HUES64 (cell line): ENCODE data around the gene FAM13A.
"Not testable (repeated sequence)": the region's sequence is repeated elsewhere in the genome, so short reads cannot be mapped to it uniquely, and the experiment has no call there.

Experiments
- H3K27ac ChIP-seq: 2 replicates; pipeline ENCODE4 v1.7.0; 2013; ENCODE audit warnings: low read depth, low read length, inconsistent platforms
- H3K27me3 ChIP-seq: 2 replicates; pipeline ENCODE4 v1.6.1; 2013; ENCODE audit warnings: mild to moderate bottlenecking, low read length; ENCODE audit not compliant: insufficient read depth
- H3K36me3 ChIP-seq: 2 replicates; pipeline ENCODE4 v1.6.1; 2013; ENCODE audit warnings: mild to moderate bottlenecking, low read length; ENCODE audit not compliant: insufficient read depth
- H3K4me1 ChIP-seq: 2 replicates; pipeline ENCODE4 v1.6.1; 2013; ENCODE audit warnings: mild to moderate bottlenecking, low read length, moderate library complexity; ENCODE audit not compliant: insufficient read depth
- H3K4me3 ChIP-seq: 2 replicates; pipeline ENCODE4 v1.5.1; 2013; ENCODE audit warnings: mild to moderate bottlenecking, low read length, moderate library complexity
- H3K9ac ChIP-seq: 2 replicates; pipeline ENCODE4 v1.6.1; 2013; ENCODE audit warnings: mild to moderate bottlenecking, low read depth, low read length
- H3K9me3 ChIP-seq: 2 replicates; pipeline ENCODE4 v1.6.1; 2013; ENCODE audit warnings: low read depth, low read length; ENCODE audit not compliant: insufficient read depth
- WGBS: fragments of 150-250, 120-280 bp; methylation state at CpG from one replicate; pipeline ENCODE4 v1.1.7; 2013; ENCODE audit warnings: missing lambda C conversion rate; 5-methylcytosine and 5-hydroxymethylcytosine counted together

FAM13A gene

DNA sequence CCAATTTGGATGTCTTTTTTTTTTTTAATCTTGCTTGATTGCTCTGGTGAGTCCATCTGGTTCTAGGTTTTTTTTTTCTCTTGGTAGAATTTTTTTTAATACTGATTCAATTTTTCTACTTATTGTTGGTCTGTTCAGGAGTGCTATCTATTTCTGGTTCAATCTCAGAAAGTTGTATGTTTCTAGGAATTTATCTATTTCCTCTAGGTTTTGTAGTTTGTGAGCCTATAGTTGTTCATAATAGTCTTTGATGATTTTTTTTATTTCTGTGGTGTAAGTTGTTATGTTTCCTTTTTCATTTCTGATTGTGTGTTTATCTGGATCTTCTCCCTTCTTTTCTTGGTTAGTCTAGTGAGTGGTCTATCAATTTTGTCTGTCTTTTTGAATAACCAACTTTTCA is 129.6 kb downstream of the FAM13A start:
- Histone ChIP-seq H3K4me3 (no peak overlapping the region), H3K36me3 (no peaks in the 10 kb centered on the region), H3K9ac (no peak overlapping the region), H3K27me3 (no peaks in the 10 kb centered on the region), H3K27ac (no peak overlapping the region), H3K4me1 (no peaks in the 10 kb centered on the region), H3K9me3 (peaks cover 2% of the 10 kb centered on the region; the same call in 1 of the 2 replicates)

DNA sequence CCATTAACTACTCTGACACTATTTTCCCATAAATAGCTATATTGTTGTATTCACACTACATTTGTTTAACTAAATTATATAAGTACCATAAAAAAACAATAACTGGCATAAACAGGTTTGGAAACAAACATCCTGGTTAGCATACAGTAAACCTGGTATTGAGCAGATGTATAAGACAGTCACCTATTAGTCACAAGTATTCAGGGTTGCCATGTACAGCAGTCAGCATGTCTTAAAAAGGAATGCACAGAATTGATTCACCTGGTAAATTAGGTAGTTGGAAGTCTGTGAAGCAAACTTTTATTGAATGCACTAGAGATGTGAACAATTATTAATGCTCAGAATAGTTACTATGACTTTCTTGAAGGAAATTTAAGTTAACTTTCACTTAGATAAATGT is 137.9 kb downstream of the FAM13A start:
- Histone ChIP-seq H3K9ac (no peak overlapping the region), H3K36me3 (peaks cover 11% of the 10 kb centered on the region; the same call in 1 of the 2 replicates), H3K27ac (no peak overlapping the region), H3K27me3 (no peaks in the 10 kb centered on the region), H3K4me3 (no peak overlapping the region), H3K9me3 (peaks cover 10% of the 10 kb centered on the region; the same call in 1 of the 2 replicates), H3K4me1 (no peaks in the 10 kb centered on the region)

DNA sequence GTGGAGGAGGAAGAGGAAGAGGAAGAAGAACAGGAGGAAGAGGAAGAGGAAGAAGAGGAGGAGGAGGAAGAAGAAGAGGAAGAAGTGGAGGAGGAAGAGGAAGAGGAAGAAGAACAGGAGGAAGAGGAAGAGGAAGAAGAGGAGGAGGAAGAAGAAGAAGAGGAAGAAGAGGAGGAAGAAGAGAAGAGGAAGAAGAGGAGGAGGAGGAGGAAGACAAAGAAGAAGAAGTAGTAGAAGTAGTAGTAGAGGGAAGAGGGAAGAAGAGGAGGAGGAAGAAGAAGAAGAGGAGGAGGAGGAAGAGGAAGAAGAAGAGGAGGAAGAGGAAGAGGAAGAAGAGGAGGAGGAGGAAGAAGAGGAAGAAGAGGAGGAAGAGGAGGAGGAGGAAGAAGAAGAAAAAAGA is 143.8 kb downstream of the FAM13A start:
- not testable (repeated sequence) for H3K9me3 ChIP-seq, H3K4me3 ChIP-seq, H3K27ac ChIP-seq, H3K9ac ChIP-seq, H3K27me3 ChIP-seq, H3K4me1 ChIP-seq, H3K36me3 ChIP-seq

DNA sequence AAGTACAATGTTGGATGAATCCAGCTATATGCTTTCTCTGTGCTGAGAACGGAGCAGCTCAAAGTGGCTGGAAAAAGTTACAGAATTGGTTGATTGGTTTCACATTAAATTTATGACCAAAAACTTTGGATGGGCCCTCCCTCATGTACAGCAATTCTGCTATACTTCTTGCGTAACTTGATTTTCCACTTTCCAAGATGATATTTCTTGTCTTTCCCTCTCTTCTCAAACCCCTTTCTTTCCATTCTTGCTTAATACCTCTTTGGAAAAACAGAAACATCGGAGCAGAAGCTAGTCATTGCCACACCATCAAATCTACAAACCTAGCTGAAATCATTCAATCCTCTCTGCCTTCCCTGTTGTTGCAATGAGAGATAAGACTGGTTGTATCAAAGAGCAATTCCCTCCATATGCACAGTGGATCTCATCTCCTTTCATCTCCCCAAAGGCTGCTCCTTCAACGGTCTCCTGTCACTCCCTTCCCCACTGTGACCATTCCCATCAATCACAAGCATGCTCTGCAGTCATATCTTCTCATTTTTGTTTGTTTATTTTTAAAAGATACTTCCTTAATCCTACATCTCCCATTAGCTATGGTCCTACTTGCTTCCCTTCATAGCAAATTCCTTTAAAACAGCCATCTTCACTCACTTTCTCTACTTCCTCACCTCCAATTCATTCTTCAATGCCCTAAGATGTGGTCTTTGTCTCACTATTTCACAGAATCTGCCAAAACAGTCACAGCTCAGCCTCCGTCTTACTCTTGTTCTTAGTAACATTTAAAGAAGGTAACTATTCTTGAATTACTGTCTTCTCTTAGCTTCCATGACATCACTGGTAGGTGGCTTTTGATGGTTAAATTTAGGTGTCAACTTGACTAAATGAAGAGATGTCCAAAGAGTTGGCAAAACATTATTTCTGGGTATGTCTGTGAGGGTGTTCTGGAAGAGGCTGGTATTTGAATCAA is 145.5 kb downstream of the FAM13A start:
- Histone ChIP-seq H3K9me3 (no peaks in the 10 kb centered on the region), H3K4me3 (no peak overlapping the region), H3K27me3 (no peaks in the 10 kb centered on the region), H3K27ac (no peak overlapping the region), H3K9ac (no peak overlapping the region), H3K36me3 (no peaks in the 10 kb centered on the region), H3K4me1 (no peaks in the 10 kb centered on the region)
- WGBS, result 91% methylated on average over 5 of the region's 5 CpGs

DNA sequence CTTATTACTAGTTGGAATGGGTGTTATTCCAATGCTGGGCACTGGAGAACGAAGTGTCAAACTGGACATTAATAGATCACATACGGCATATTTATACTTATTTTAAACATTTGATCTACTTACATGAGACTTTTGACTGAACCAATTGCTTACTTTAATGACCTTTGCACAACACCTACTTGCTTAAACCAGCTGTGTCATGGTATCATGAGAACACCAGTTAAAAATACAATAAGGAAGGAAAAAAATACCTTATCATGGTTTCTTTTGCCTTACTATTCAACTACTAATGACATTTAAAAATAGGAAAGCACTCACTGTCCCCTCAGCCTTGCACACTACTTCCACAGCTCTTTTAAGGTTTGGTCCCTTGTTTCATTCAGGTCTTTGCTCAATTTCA is 146.9 kb downstream of the FAM13A start:
- Histone ChIP-seq H3K4me3 (no peak overlapping the region), H3K4me1 (no peaks in the 10 kb centered on the region), H3K9me3 (no peaks in the 10 kb centered on the region), H3K27ac (no peak overlapping the region), H3K36me3 (peaks cover 4% of the 10 kb centered on the region), H3K27me3 (no peaks in the 10 kb centered on the region), H3K9ac (no peak overlapping the region)
- 92% methylated on average over 2 of the region's 2 CpGs for WGBS

DNA sequence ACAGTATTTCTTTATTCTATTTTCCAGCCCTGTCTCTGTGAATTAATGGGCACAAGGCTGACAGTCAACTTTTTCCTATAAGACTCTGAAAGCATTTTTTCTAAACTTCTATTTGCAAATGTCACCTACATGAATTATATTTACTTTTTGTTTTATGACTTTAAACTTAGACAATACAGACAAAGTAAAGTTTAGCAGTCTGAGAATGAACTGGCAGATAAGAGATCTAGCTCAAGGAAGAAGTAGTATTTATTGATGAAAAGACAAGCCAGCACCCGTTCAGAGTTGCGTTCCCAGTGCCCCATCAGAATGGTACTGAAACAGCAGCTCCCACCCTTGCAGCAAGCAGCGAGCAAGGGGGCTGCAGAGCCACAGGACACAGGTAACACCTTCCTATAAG is 148.5 kb downstream of the FAM13A start:
- Histone ChIP-seq H3K4me3 (no peak overlapping the region), H3K4me1 (no peaks in the 10 kb centered on the region)
- WGBS, result 93% methylated on average over 3 of the region's 3 CpGs

DNA sequence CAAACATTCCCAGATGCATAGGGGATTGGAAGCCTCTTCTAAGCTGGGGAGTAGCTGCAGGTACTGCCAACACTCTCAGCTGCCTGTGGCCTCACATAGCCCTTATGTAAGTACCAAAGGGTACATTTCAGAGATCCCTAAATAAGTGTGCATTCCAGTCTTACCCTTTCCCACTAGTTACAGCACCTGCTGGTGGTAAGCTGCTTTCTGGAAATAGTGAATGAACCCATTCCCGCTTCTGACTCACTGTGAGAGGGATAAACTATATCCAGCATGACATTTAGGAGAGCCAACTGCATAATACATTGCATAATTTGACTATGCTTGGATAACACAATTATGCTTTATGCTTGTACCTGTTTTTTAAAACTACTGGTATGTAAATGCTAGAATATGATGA is 149.0 kb downstream of the FAM13A start:
- H3K27ac ChIP-seq, result no peak overlapping the region
- no peak overlapping the region for H3K9ac ChIP-seq
- no peaks in the 10 kb centered on the region for H3K27me3 ChIP-seq
- no peak overlapping the region for H3K4me3 ChIP-seq
- WGBS, result 100% methylated on average over 1 of the region's 1 CpG
- no peaks in the 10 kb centered on the region for H3K4me1 ChIP-seq
- peaks cover 14% of the 10 kb centered on the region for H3K36me3 ChIP-seq
- peaks cover 6% of the 10 kb centered on the region; the same call in 1 of the 2 replicates for H3K9me3 ChIP-seq

More for the DNA sequence above, 148.5 kb downstream of the FAM13A start:
- peaks cover 6% of the 10 kb centered on the region; the same call in 1 of the 2 replicates for H3K9me3 ChIP-seq
- no peak overlapping the region for H3K27ac ChIP-seq
- peaks cover 14% of the 10 kb centered on the region for H3K36me3 ChIP-seq
- H3K27me3 ChIP-seq, result no peaks in the 10 kb centered on the region
- H3K9ac ChIP-seq, result no peak overlapping the region

DNA sequence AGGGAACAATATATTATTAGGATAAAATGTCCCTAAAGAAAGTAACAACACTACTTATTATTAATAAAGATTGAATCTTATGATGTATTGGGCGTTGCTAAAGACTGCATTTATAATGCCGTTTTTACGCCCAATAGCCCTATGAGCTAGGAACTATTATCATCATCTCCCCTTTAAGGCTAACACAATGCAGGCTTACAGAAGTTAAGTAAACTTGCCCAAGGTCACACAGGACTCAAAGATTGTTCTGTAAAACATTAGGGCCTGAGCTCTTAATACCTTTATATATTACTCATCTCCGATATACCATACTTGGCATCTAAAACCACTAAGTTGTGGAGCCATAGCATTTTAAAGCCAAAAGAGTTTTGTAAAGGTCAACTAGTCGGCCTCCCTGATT is 149.5 kb downstream of the FAM13A start:
- H3K27ac ChIP-seq, result no peak overlapping the region
- no peaks in the 10 kb centered on the region for H3K4me1 ChIP-seq
- no peak overlapping the region for H3K4me3 ChIP-seq
- H3K27me3 ChIP-seq, result no peaks in the 10 kb centered on the region
- H3K9me3 ChIP-seq, result peaks cover 6% of the 10 kb centered on the region; the same call in 1 of the 2 replicates
- peaks cover 14% of the 10 kb centered on the region for H3K36me3 ChIP-seq
- WGBS, result 98% methylated on average over 5 of the region's 5 CpGs
- no peak overlapping the region for H3K9ac ChIP-seq

DNA sequence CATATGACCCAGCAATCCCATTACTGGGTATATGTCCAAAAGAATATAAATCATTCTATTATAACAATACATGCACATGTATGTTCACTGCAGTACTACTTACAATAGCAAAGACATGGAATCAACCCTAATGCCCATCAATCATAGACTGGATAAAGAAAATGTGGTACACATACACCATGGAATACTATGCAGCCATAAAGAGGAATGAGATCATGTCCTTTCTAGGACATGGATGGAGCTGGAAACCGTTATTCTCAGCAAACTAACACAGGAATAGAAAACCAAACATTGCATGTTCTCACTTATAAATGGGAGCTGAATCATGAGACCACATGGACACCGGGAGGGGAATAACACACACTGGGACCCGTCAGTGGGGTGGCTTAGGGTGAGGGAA is 152.7 kb downstream of the FAM13A start:
- H3K4me1 ChIP-seq, H3K9ac ChIP-seq, H3K27me3 ChIP-seq, H3K27ac ChIP-seq, H3K4me3 ChIP-seq: not testable (repeated sequence)
- 96% methylated on average over 3 of the region's 3 CpGs for WGBS
- H3K9me3 ChIP-seq, result peaks cover 12% of the 10 kb centered on the region; the same call in 1 of the 2 replicates
- peaks cover 14% of the 10 kb centered on the region for H3K36me3 ChIP-seq

DNA sequence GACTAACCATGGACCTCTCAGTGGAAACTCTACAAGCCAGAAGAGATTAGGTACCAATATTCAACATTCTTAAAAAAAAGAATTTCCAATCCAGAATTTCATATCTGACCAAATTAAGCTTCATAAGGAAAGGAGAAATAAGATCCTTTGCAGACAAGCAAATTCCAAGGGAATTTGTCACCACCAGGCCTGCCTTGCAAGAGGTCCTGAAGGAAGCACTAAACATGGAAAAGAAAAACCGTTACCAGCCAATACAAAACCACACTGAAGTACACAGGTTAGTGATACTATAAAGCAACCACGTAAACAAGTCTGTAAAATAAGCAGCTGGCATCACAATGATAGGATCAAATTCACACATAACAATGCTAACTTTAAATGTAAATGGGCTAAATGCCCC is 156.6 kb downstream of the FAM13A start:
- Histone ChIP-seq H3K9ac (no peak overlapping the region), H3K27me3 (no peaks in the 10 kb centered on the region), H3K4me1 (no peaks in the 10 kb centered on the region), H3K27ac (no peak overlapping the region), H3K36me3 (peaks cover 11% of the 10 kb centered on the region), H3K9me3 (peaks cover 12% of the 10 kb centered on the region; the same call in 1 of the 2 replicates), H3K4me3 (no peak overlapping the region)
- WGBS, result 83% methylated on average over 2 of the region's 2 CpGs

DNA sequence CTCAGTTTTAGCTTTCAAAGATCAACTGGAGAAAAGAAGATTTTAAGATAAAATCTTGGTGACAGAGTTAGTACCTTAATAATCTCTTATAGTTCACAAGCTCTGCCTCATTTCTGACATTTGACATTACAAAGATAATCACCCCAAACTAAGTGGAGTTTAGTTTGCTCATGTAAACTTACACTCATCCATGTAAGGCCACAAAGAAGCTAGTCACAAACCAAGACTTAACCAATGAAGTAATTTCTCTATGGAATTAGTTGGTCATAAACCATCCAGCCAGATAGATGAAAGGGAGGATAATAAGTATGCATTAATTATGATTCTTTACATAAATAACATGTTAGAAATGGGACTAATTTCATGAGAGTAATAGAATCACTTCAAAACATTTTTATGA is 159.2 kb downstream of the FAM13A start:
- Histone ChIP-seq H3K36me3 (no peaks in the 10 kb centered on the region), H3K4me3 (no peak overlapping the region), H3K27ac (no peak overlapping the region), H3K4me1 (no peaks in the 10 kb centered on the region), H3K27me3 (no peaks in the 10 kb centered on the region), H3K9me3 (peaks cover 6% of the 10 kb centered on the region; the same call in 1 of the 2 replicates), H3K9ac (no peak overlapping the region)
